Stomach smooth muscle (tissue), 2 donors: ENCODE results near the gene BMPR1A.

Source experiments
- H3K27ac ChIP-seq: one replicate; pipeline ENCODE4 v1.7.0; 2013; ENCODE audit warnings: mild to moderate bottlenecking, low read length, inconsistent platforms
- H3K27me3 ChIP-seq, 2 donors: one replicate each; pipeline ENCODE4 v1.7.0; 2013; ENCODE audit warnings: low read length in 2 of 2; ENCODE audit not compliant: insufficient read depth in 2 of 2, control insufficient read depth in 1 of 2
- H3K36me3 ChIP-seq, 2 donors: one replicate each; pipeline ENCODE4 v1.7.0; 2013; ENCODE audit warnings: low read length in 2 of 2; ENCODE audit not compliant: control insufficient read depth in 2 of 2, insufficient read depth in 2 of 2
- H3K4me1 ChIP-seq: one replicate; pipeline ENCODE4 v1.7.0; 2013; ENCODE audit warnings: low read length; ENCODE audit not compliant: control insufficient read depth, insufficient read depth
- H3K4me3 ChIP-seq, 2 donors: one replicate each; pipeline ENCODE4 v1.7.0; 2013; ENCODE audit warnings: low read length in 2 of 2
- H3K9ac ChIP-seq, 2 donors: one replicate each; pipeline ENCODE4 v1.7.0; 2013; ENCODE audit warnings: low read length in 2 of 2, mild to moderate bottlenecking in 1 of 2
- H3K9me3 ChIP-seq, 2 donors: one replicate each; pipeline ENCODE4 v1.7.0; 2013; ENCODE audit warnings: low read length in 2 of 2; ENCODE audit not compliant: control insufficient read depth in 2 of 2
- donor health status: healthy.
- donor health status: Pancreatic carcinoma.

BMPR1A gene

DNA sequence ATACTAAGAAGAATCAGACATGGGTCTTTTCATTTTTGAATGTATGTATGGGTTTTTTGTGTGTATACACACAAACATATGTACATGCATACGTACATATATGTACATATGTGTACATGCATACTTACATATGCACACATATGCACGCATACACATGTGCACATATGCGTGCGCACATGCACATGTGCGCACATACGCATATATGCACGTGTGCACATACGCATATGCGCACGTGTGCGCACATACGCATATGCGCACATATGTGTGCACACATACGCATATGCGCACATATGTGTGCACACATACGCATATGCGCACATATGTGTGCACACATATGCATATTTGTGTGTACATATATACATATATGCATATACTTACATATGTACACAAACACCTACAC lies 4.9 kb upstream of the BMPR1A start:
- no peak overlapping the region for H3K27ac ChIP-seq
- no peaks in the 10 kb centered on the region for H3K27me3 ChIP-seq
- H3K4me1 ChIP-seq = peaks cover 16% of the 10 kb centered on the region
- H3K9ac ChIP-seq = no peak overlapping the region
- H3K9me3 ChIP-seq = no peaks in the 10 kb centered on the region
- H3K36me3 ChIP-seq = no peaks in the 10 kb centered on the region
- H3K4me3 ChIP-seq = no peak overlapping the region

DNA sequence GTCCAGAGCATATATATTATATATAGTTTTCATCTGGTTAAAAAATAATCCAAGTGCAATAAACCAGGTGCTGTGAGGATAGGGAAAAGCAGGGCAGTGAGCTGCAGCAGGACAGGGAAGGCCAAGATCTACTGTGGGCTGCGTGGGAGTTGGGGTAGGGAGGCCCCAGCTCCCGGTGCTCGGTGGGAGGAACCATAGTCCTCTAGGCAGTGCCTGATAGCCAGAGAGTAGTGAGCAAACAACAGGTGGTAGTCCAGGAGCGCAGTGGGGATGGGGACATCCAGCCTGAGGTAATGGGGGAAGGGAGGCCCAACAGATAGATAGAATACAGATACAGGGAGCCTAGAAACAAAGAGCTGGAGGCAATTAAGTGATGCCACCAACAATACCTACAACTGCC lies 4.1 kb upstream of the BMPR1A start:
- Histone ChIP-seq H3K27ac (peak overlapping the region; percentile 64), H3K4me3 (no peak overlapping the region), H3K9me3 (no peaks in the 10 kb centered on the region), H3K36me3 (no peaks in the 10 kb centered on the region), H3K9ac (no peak overlapping the region), H3K27me3 (no peaks in the 10 kb centered on the region), H3K4me1 (peaks cover 16% of the 10 kb centered on the region)

DNA sequence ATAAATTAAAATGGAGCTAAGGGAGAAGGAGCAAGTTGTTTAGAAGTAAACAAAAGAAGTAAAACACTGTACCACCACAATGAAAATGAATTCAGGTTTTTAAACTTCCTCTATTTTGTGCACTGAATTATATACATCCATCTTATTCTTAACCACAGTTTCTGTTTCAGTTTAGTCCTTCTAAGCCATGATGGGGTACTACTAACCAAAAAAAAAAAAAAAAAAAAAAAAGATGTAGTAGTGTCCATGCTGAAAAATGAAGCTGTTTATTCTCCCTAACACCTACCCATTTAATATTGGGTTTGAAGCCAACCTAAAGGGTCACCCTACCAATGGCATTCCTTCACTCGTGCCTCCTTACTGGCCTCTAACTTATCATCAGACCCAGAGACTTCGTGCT lies 3.4 kb upstream of the BMPR1A start:
- H3K36me3 ChIP-seq = no peaks in the 10 kb centered on the region
- H3K4me1 ChIP-seq = peaks cover 16% of the 10 kb centered on the region
- H3K27me3 ChIP-seq = no peaks in the 10 kb centered on the region
- no peak overlapping the region for H3K4me3 ChIP-seq
- peak overlapping the region; percentile 26 to 48 for H3K9ac ChIP-seq
- peak overlapping the region; percentile 64 for H3K27ac ChIP-seq
- no peaks in the 10 kb centered on the region for H3K9me3 ChIP-seq

DNA sequence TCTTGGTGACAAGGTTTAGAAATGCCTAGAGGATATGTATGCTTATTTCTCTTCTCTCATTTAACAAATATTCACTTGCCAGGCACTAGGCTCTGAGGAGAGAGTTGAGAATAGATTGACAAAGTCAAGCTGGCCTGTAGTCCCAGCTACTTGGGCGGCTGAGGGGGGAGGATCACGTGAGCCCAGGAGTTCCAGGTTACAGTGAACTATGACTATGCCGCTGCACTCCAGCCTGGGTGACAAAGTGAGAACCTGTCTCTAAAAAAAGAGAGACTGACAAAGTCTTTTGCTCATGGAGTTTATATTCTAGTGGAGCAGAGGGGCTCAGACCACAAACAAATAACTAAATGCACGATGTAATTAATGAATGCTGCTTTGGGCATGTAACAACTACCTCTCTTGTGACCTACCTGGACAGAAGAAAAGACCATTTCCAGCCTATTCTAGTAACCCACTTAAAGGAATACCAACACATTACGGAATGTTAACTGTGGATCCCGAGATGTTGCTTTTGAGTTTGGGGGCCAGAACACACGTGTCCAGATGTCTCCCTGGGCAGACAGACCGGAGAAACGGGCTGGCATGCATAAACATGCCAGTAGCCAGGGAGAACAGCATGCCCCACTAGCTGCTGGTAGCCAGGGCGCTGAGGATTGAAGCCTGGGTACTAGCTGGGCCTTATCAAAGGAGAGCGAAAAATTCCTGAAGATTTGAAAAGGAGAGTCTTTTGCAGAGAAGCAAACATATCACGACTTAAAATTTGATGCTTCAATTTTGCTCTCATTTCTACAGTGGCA lies 2.6 kb upstream of the BMPR1A start:
- Histone ChIP-seq H3K9me3 (no peaks in the 10 kb centered on the region), H3K27ac (peak overlapping the region; percentile 64), H3K36me3 (no peaks in the 10 kb centered on the region), H3K4me3 (no peak overlapping the region), H3K27me3 (no peaks in the 10 kb centered on the region), H3K4me1 (peaks cover 16% of the 10 kb centered on the region), H3K9ac (peak overlapping the region; percentile 26 to 48)

DNA sequence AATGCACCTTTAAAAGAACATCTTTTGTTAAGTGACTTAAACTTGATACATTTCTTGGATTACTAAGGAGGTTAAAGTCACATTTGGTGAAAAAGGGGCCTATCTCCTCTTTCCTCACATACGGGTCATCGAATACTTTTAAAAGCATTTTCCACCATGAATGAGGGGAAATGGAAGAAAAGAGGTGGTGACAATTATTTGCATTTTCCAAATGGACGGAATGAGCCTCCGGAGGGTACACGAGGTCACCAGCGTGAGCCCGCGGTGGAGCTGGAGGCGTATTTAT lies 1.0 kb upstream of the BMPR1A start:
- H3K36me3 ChIP-seq = no peaks in the 10 kb centered on the region
- H3K27ac ChIP-seq = peak overlapping the region; percentile 97
- H3K4me3 ChIP-seq = peak overlapping the region; percentile 78 to 85
- peaks cover 18% of the 10 kb centered on the region for H3K4me1 ChIP-seq
- no peaks in the 10 kb centered on the region for H3K27me3 ChIP-seq
- peak overlapping the region; percentile 97 to 99 for H3K9ac ChIP-seq
- no peaks in the 10 kb centered on the region for H3K9me3 ChIP-seq

DNA sequence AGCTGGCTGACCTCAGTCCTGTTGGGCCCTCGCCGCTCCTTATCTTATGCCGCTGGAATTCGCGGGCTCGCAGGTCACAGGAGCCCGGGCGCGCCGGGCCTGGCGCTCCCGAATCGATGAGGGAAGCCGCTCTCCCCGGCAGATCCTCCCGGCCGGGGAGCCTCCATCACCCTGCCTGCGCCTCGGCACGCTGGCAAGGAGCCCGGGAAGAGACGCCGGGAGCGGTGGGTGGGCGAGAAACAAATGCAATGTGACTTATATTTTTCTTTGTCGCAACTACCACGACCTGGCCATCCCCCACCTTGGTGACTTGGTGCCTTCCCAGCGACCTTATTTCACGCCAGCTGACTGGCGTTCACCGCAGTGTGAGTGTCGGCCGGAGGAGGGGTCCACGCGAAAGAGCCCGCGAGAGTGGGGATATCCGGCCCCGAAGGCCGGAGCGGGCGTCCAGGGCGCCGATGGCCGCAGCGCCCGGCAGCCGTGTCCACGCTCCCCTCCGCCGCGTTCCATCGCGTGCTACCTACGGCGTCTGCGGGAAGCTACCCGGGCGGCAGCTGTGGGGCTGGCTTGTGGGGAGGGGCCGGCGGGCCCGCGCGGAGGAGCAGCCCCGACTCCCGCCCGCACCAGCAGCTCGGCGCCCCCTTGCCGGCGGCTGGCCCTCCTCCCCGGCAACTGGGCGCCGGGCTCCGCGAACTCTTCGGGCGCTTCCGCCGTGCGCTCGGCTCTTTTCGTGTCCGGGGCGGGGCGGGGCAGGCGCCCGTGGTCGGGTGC lies 494 bp upstream of the BMPR1A start:
- peaks cover 20% of the 10 kb centered on the region for H3K4me1 ChIP-seq
- H3K27ac ChIP-seq = peak overlapping the region; percentile 97
- no peaks in the 10 kb centered on the region for H3K9me3 ChIP-seq
- H3K27me3 ChIP-seq = no peaks in the 10 kb centered on the region
- H3K4me3 ChIP-seq = peak overlapping the region; percentile 78 to 85
- H3K36me3 ChIP-seq = no peaks in the 10 kb centered on the region
- peak overlapping the region; percentile 97 to 99 for H3K9ac ChIP-seq

DNA sequence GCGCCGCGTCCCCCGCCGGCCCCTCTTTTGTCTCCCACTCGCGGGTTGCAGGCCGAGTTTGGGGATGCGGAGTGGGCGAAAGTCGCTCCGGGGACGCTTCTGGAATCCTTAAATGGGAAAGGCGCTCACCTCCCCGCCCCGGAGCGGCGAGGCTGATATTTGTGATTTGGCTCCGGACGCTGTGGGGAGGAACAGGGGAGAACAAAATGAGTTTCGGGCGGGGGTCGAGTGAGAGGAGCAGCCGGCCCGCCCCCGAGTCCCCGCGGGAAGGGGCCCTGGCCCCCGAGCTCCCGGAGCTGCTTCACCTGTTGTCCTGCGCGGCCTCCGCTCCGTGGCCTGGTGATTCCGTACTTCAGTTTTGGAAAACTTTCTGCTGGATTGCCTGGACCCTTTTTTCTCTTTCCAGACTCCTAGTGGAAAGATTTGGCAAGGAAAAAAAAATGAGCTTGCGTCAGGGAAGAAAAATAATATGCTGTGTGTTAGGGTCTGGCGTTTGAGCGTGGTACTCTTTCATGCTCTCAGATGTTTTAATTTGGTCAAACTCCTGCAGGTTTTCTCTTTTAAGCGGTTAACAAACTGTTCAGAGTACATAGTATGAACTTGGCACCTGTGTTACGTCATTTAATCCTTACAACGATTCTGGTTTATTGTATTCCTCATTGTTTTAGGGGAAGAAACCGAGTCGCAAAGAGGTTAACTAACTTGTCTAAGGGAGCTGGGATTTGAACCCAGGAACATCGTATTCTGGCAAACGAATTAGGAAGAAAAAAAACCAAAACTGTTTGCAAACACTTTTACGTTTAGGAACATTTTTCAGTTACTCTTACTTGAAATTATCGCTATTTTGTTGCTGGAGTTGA lies 924 bp downstream of the BMPR1A start:
- peak overlapping the region; percentile 60 to 75 for H3K4me3 ChIP-seq
- no peaks in the 10 kb centered on the region for H3K27me3 ChIP-seq
- no peaks in the 10 kb centered on the region for H3K36me3 ChIP-seq
- peaks cover 24% of the 10 kb centered on the region for H3K4me1 ChIP-seq
- H3K9ac ChIP-seq = peak overlapping the region; percentile 85 to 86
- H3K9me3 ChIP-seq = no peaks in the 10 kb centered on the region
- peak overlapping the region; percentile 98 for H3K27ac ChIP-seq

DNA sequence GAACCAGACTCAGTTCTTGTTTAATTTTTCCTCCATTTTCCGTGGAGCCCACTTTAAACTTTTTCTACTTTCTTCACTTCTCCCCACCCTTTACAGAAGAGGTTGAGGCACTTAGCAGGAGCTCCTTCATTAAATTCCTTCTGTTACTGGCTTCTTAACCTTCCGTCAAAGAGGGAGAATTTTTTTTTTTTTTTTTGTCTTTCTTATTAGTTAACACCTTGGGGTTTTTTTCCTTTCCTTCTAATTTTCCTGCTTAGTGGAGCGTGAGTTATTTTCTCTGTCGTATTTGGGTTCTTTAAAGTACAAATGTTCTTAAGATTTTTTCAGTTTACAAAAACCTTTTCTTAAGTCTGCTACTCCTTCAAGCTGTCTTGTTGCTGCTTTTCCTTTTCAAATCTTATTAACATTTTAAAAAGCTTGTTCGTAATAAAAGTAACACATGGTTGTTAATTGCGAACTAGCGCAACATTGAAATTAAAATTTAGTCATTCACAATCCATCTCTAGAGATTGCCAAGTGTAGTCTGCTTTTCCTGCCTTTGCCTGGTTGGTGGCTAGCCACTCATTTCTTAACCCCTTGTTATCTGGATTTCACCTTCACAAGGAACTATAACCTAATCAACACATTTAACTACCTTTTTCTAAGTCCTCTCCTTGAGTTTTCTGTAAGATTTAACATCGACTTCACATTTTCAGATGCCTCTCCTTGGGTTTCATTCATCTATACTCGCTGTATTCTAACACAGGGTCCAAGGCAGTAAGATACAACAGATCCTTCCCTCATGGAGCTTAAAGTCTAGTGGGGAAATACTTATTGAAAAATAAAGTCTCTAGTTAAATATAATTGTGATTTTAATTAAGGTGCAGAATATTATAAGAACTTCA lies 2.0 kb downstream of the BMPR1A start:
- H3K27me3 ChIP-seq = no peaks in the 10 kb centered on the region
- H3K4me1 ChIP-seq = peaks cover 15% of the 10 kb centered on the region
- H3K36me3 ChIP-seq = no peaks in the 10 kb centered on the region
- peak overlapping the region; percentile 60 to 75 for H3K4me3 ChIP-seq
- H3K9me3 ChIP-seq = no peaks in the 10 kb centered on the region
- peak overlapping the region; percentile 85 to 86 for H3K9ac ChIP-seq
- peak overlapping the region; percentile 98 for H3K27ac ChIP-seq

DNA sequence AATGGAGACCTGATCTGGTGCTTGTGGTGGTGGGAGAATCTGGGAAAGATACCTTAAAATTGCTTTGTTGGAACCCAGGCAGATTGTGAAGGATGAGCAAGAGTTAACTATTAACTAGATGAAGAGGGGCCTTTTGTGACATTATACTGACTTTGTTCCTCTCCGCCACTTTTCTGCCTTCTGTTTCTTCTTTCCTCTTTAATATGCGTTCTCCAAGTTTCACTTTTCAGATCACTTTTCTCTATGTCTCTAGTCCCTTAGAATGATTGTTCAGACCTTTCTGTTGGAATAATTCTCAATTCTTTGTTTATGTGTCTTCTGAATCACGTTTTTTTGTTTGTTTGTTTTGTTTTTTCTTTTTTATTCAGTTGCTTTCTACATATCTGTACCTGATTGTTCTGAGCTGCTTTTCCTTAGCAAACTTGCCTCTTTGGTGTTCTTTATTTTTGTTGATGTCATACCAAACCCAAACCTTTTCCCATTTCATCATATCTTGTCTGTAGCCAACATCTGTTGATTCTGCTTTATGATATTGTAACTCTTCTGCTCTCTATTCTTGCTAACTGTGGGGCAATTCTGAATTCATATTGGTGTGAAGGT lies 2.8 kb downstream of the BMPR1A start:
- Histone ChIP-seq H3K27me3 (no peaks in the 10 kb centered on the region), H3K9me3 (no peaks in the 10 kb centered on the region), H3K9ac (peak overlapping the region; percentile 85 to 86), H3K27ac (peak overlapping the region; percentile 98), H3K4me3 (peak overlapping the region; percentile 60 to 75), H3K4me1 (peaks cover 9% of the 10 kb centered on the region), H3K36me3 (no peaks in the 10 kb centered on the region)
